ENCODE data around the gene CTDSPL. TPM values are rescaled to one million over a fixed set of nuclear protein-coding genes. Genes with fewer than 3 reads are reported as not detected.

The CTDSPL gene
- total and polyA plus RNA-seq, 2 of the 13 experiments (the other 11 are each of a cell fraction or from before 2014, with no cell fraction given): 26.1 to 142 TPM

- TF ChIP-seq, protein P1, sequence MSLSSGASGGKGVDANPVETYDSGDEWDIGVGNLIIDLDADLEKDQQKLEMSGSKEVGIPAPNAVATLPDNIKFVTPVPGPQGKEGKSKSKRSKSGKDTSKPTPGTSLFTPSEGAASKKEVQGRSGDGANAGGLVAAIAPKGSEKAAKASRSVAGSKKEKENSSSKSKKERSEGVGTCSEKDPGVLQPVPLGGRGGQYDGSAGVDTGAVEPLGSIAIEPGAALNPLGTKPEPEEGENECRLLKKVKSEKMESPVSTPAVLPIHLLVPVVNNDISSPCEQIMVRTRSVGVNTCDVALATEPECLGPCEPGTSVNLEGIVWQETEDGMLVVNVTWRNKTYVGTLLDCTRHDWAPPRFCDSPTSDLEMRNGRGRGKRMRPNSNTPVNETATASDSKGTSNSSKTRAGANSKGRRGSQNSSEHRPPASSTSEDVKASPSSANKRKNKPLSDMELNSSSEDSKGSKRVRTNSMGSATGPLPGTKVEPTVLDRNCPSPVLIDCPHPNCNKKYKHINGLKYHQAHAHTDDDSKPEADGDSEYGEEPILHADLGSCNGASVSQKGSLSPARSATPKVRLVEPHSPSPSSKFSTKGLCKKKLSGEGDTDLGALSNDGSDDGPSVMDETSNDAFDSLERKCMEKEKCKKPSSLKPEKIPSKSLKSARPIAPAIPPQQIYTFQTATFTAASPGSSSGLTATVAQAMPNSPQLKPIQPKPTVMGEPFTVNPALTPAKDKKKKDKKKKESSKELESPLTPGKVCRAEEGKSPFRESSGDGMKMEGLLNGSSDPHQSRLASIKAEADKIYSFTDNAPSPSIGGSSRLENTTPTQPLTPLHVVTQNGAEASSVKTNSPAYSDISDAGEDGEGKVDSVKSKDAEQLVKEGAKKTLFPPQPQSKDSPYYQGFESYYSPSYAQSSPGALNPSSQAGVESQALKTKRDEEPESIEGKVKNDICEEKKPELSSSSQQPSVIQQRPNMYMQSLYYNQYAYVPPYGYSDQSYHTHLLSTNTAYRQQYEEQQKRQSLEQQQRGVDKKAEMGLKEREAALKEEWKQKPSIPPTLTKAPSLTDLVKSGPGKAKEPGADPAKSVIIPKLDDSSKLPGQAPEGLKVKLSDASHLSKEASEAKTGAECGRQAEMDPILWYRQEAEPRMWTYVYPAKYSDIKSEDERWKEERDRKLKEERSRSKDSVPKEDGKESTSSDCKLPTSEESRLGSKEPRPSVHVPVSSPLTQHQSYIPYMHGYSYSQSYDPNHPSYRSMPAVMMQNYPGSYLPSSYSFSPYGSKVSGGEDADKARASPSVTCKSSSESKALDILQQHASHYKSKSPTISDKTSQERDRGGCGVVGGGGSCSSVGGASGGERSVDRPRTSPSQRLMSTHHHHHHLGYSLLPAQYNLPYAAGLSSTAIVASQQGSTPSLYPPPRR (CRISPR knock-in tag; IDR thresholded peaks at IDR 0.05; ENCODE audit: borderline replicate concordance): no peak; the same call in 1 of the 2 replicates
- TF ChIP-seq DPF2 (CRISPR knock-in tag; IDR thresholded peaks at IDR 0.05; ENCODE audit: borderline replicate concordance, low read depth) (peak; percentile 64; the same call in 1 of the 2 replicates), NR2F1 (CRISPR knock-in tag; IDR thresholded peaks at IDR 0.05) (no peak), SALL2 (CRISPR knock-in tag; IDR thresholded peaks at IDR 0.05) (0 out of 2 replicates have a peak, but pooled peaks have one; percentile 52), ZFAT (CRISPR knock-in tag; conservative IDR thresholded peaks at IDR 0.05) (no peak), HMG20A (CRISPR knock-in tag; IDR thresholded peaks at IDR 0.05; ENCODE audit: borderline replicate concordance) (peak; percentile 50; the same call in 1 of the 2 replicates), ZNF772 (CRISPR knock-in tag; IDR thresholded peaks at IDR 0.05) (0 out of 2 replicates have a peak, but pooled peaks have one; percentile 62), SP4 (CRISPR knock-in tag; IDR thresholded peaks at IDR 0.05) (0 out of 2 replicates have a peak, but pooled peaks have one; percentile 16), ARID2 (CRISPR knock-in tag; IDR thresholded peaks at IDR 0.05; ENCODE audit: borderline replicate concordance) (peak; percentile 75; the same call in 1 of the 2 replicates), RNF2 (conservative IDR thresholded peaks at IDR 0.05; ENCODE audit: low read depth) (no peak), CHCHD3 (CRISPR knock-in tag; IDR thresholded peaks at IDR 0.05) (no peak), PITX1 (CRISPR knock-in tag; IDR thresholded peaks at IDR 0.05) (peak; percentile 61; the same call in 1 of the 2 replicates), ELF3 (CRISPR knock-in tag; IDR thresholded peaks at IDR 0.05) (peak; percentile 70; the same call in 1 of the 2 replicates), ZSCAN20 (CRISPR knock-in tag; IDR thresholded peaks at IDR 0.05; ENCODE audit: borderline replicate concordance) (no peak), CEBPZ (IDR thresholded peaks at IDR 0.05; ENCODE audit: low read length) (no peak), ZMYM2 (CRISPR knock-in tag; IDR thresholded peaks at IDR 0.05) (peak; percentile 88), FOSL2 (CRISPR knock-in tag; IDR thresholded peaks at IDR 0.05) (peak; percentile 69), CENPX (CRISPR knock-in tag; IDR thresholded peaks at IDR 0.05) (no peak), BCLAF1 (IDR thresholded peaks at IDR 0.05) (no peak)
Observed at GRCh38 chr3:37905987-37906674, 44.5 kb downstream of the CTDSPL start (continued).

All from HepG2 (cell line).